ENCODE measurements around the gene CRB1.

Gene CRB1

DNA sequence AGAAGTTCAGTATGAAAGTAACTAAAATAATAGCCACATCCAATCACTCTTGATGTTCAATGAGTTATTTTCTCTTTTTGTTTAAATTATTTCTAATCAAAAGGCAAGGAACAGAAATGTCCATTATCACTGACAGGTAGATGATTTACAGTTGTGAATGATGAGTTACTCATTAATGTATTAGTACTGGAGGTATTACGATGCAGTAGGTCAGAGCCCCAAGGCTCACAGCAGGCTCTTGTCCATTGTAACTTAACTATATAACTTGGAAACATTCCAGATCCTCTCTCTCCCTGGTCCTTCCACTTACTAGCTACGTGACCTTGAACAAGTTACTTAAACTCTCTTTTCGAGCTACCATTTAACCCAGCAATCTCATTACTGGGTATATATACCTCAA is 39.5 kb downstream of the CRB1 start:
- Histone ChIP-seq H3K27ac (ENCODE audit: low read depth, low read length, poor library complexity, severe bottlenecking) (no peak overlapping the region), H3K4me3 (ENCODE audit: low read depth, low read length, poor library complexity, severe bottlenecking) (no peak overlapping the region), H3K36me3 (ENCODE audit: insufficient read depth, low read length) (no peaks in the 10 kb centered on the region), H4K20me1 (ENCODE audit: insufficient read depth, low read length) (no peaks in the 10 kb centered on the region), H3F3A (ENCODE audit: insufficient read depth, low read length) (no peaks in the 10 kb centered on the region), H3K9ac (ENCODE audit: low read length) (no peak overlapping the region), H3K79me2 (ENCODE audit: insufficient read depth, low read length) (no peaks in the 10 kb centered on the region), H3K4me2 (ENCODE audit: low read length) (no peak overlapping the region), H3K9me2 (ENCODE audit: low read depth, low read length) (no peaks in the 10 kb centered on the region), H3K4me1 (ENCODE audit: insufficient read depth, low read length, severe bottlenecking) (no peaks in the 10 kb centered on the region), H3K27me3 (ENCODE audit: insufficient read depth, low read length) (no peaks in the 10 kb centered on the region), H3K9me3 (ENCODE audit: low read length) (no peaks in the 10 kb centered on the region), H2AFZ (ENCODE audit: low read length) (no peak overlapping the region)
- TF ChIP-seq, protein P1, sequence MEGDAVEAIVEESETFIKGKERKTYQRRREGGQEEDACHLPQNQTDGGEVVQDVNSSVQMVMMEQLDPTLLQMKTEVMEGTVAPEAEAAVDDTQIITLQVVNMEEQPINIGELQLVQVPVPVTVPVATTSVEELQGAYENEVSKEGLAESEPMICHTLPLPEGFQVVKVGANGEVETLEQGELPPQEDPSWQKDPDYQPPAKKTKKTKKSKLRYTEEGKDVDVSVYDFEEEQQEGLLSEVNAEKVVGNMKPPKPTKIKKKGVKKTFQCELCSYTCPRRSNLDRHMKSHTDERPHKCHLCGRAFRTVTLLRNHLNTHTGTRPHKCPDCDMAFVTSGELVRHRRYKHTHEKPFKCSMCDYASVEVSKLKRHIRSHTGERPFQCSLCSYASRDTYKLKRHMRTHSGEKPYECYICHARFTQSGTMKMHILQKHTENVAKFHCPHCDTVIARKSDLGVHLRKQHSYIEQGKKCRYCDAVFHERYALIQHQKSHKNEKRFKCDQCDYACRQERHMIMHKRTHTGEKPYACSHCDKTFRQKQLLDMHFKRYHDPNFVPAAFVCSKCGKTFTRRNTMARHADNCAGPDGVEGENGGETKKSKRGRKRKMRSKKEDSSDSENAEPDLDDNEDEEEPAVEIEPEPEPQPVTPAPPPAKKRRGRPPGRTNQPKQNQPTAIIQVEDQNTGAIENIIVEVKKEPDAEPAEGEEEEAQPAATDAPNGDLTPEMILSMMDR (IDR thresholded peaks at IDR 0.05; ENCODE audit: low read length) = no peak
- TF ChIP-seq EZH2 (IDR thresholded peaks at IDR 0.05; ENCODE audit: borderline replicate concordance, low read length) = no peak

DNA sequence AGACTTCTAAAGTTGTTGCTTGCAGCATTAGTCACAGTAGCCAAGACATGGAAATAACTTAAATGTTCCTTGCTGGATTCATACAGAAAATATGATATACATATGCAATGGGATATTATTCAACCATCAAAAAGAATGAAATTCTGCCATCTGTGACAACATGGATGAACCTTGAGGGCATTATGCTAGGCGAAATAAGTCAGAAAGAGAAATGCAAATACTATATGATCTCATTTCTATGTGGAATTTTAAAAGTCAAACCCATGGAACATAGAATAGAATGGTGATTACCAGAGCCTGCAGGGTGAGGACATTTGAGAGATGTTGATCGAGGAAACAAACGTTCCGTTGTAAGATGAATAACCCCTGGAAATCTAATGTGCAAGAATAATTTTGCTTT is 43.0 kb downstream of the CRB1 start:
- H4K20me1 ChIP-seq (ENCODE audit: insufficient read depth, low read length) = no peaks in the 10 kb centered on the region
- no peaks in the 10 kb centered on the region for H3K4me1 ChIP-seq (ENCODE audit: insufficient read depth, low read length, severe bottlenecking)
- no peaks in the 10 kb centered on the region for H3K9me3 ChIP-seq (ENCODE audit: low read length)
- no peak overlapping the region for H2AFZ ChIP-seq (ENCODE audit: low read length)
- no peak overlapping the region for H3K27ac ChIP-seq (ENCODE audit: low read depth, low read length, poor library complexity, severe bottlenecking)
- H3K79me2 ChIP-seq (ENCODE audit: insufficient read depth, low read length) = no peaks in the 10 kb centered on the region
- no peaks in the 10 kb centered on the region for H3K36me3 ChIP-seq (ENCODE audit: insufficient read depth, low read length)
- no peaks in the 10 kb centered on the region for H3K9me2 ChIP-seq (ENCODE audit: low read depth, low read length)
- H3K27me3 ChIP-seq (ENCODE audit: insufficient read depth, low read length) = no peaks in the 10 kb centered on the region
- H3F3A ChIP-seq (ENCODE audit: insufficient read depth, low read length) = no peaks in the 10 kb centered on the region
- no peak overlapping the region for H3K4me2 ChIP-seq (ENCODE audit: low read length)
- TF ChIP-seq, protein P1 (IDR thresholded peaks at IDR 0.05; ENCODE audit: low read length) = no peak
- no peak for TF ChIP-seq EZH2 (IDR thresholded peaks at IDR 0.05; ENCODE audit: borderline replicate concordance, low read length)
- no peak overlapping the region for H3K4me3 ChIP-seq (ENCODE audit: low read depth, low read length, poor library complexity, severe bottlenecking)
- no peak overlapping the region for H3K9ac ChIP-seq (ENCODE audit: low read length)

DNA sequence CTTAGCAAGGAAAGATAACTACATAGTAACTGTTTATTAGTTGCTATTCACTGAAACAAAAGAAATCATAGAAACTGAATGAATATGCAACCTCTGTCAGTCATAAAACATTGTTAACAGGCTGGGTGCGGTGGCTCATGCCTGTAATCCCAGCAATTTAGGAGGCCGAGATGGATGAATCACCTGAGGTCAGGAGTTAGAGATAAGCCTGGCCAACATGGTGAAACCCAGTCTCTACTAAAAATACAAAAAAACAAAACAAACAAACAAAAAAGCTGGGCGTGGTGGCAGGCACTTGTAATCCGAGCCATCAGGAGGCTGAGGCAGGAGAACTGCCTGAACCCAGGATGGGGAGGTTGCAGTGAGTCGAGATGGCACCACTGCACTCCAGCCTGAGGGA is 44.1 kb downstream of the CRB1 start:
- Histone ChIP-seq H3K27ac (ENCODE audit: low read depth, low read length, poor library complexity, severe bottlenecking) (no peak overlapping the region), H2AFZ (ENCODE audit: low read length) (no peak overlapping the region), H3K9me3 (ENCODE audit: low read length) (no peaks in the 10 kb centered on the region), H3K4me2 (ENCODE audit: low read length) (no peak overlapping the region), H3K27me3 (ENCODE audit: insufficient read depth, low read length) (no peaks in the 10 kb centered on the region), H3K4me1 (ENCODE audit: insufficient read depth, low read length, severe bottlenecking) (no peaks in the 10 kb centered on the region), H3K9ac (ENCODE audit: low read length) (no peak overlapping the region), H3F3A (ENCODE audit: insufficient read depth, low read length) (no peaks in the 10 kb centered on the region), H3K9me2 (ENCODE audit: low read depth, low read length) (no peaks in the 10 kb centered on the region), H3K36me3 (ENCODE audit: insufficient read depth, low read length) (no peaks in the 10 kb centered on the region), H4K20me1 (ENCODE audit: insufficient read depth, low read length) (no peaks in the 10 kb centered on the region), H3K4me3 (ENCODE audit: low read depth, low read length, poor library complexity, severe bottlenecking) (no peak overlapping the region), H3K79me2 (ENCODE audit: insufficient read depth, low read length) (no peaks in the 10 kb centered on the region)
- no peak for TF ChIP-seq EZH2 (IDR thresholded peaks at IDR 0.05; ENCODE audit: borderline replicate concordance, low read length)
- TF ChIP-seq, protein P1 (IDR thresholded peaks at IDR 0.05; ENCODE audit: low read length) = no peak

Data from OCI-LY1 (cell line).